GM21717 (cell line): Measurements from ENCODE around the gene PIGQ.

Source experiments
- ATAC-seq: cut with Tn5 transposase; IDR thresholded peaks from one replicate; pipeline ENCODE4 v1.9.1; 2021; ENCODE audit warnings: mild to moderate bottlenecking, moderate library complexity; ENCODE audit not compliant: unreplicated experiment

Gene PIGQ

GRCh38 chr16:533391-534123, 36.2 kb upstream of the PIGQ start:
- ATAC-seq: no peak

GRCh38 chr16:534135-534534, 35.6 kb upstream of the PIGQ start:
- ATAC-seq: no peak

- no peak for ATAC-seq
Measured at GRCh38 chr16:534856-535445, 34.8 kb upstream of the PIGQ start.

GRCh38 chr16:535446-536405, 34.0 kb upstream of the PIGQ start:
- no peak for ATAC-seq

GRCh38 chr16:536746-537145, 33.0 kb upstream of the PIGQ start:
- ATAC-seq: no peak

- no peak for ATAC-seq
Measured at GRCh38 chr16:537415-538335, 32.1 kb upstream of the PIGQ start.

GRCh38 chr16:539901-540530, 29.8 kb upstream of the PIGQ start:
- ATAC-seq: no peak

GRCh38 chr16:540645-541340, 29.0 kb upstream of the PIGQ start:
- no peak for ATAC-seq

- ATAC-seq: no peak
Measured at GRCh38 chr16:543301-544164, 26.2 kb upstream of the PIGQ start.

GRCh38 chr16:544517-544916, 25.3 kb upstream of the PIGQ start:
- ATAC-seq: no peak

GRCh38 chr16:546909-547770, 22.6 kb upstream of the PIGQ start:
- no peak for ATAC-seq

- no peak for ATAC-seq
Measured at GRCh38 chr16:548586-548985, 21.2 kb upstream of the PIGQ start.

- no peak for ATAC-seq
Measured at GRCh38 chr16:549544-550263, 20.1 kb upstream of the PIGQ start.

- ATAC-seq: no peak
Measured at GRCh38 chr16:551210-551609, 18.6 kb upstream of the PIGQ start.

- no peak for ATAC-seq
Measured at GRCh38 chr16:552171-552570, 17.6 kb upstream of the PIGQ start.

- no peak for ATAC-seq
Measured at GRCh38 chr16:553601-554296, 16.0 kb upstream of the PIGQ start.

GRCh38 chr16:554297-554621, 15.5 kb upstream of the PIGQ start:
- no peak for ATAC-seq
